Ammon's horn (tissue), 1 donor: ENCODE results near the gene SLC16A10.
"Not testable (repeated sequence)": the region's sequence is repeated elsewhere in the genome, so short reads cannot be mapped to it uniquely, and the experiment has no call there.

Source experiments
- DNase-seq: peaks from one replicate; pipeline ENCODE4 v3.0.0-alpha.2; 2016; ENCODE audit warnings: low spot score

The SLC16A10 gene

GRCh38 chr6:111219785-111220184, 132.5 kb downstream of the SLC16A10 start:
- no peak for DNase-seq

GRCh38 chr6:111220383-111221031, 133.2 kb downstream of the SLC16A10 start:
- DNase-seq: no peak

- DNase-seq: no peak
These were observed 134.5 kb downstream of the SLC16A10 start for GRCh38 chr6:111221804-111222203.

- no peak for DNase-seq
These were observed 135.0 kb downstream of the SLC16A10 start for GRCh38 chr6:111222341-111222740.

GRCh38 chr6:111228094-111228493, 140.8 kb downstream of the SLC16A10 start:
- no peak for DNase-seq

- no peak for DNase-seq
These were observed 143.2 kb downstream of the SLC16A10 start for GRCh38 chr6:111230351-111231089.

- no peak for DNase-seq
These were observed 143.8 kb downstream of the SLC16A10 start for GRCh38 chr6:111231090-111231459.

GRCh38 chr6:111237852-111238251, 150.5 kb downstream of the SLC16A10 start:
- DNase-seq: no peak

- no peak for DNase-seq
These were observed 151.3 kb downstream of the SLC16A10 start for GRCh38 chr6:111238464-111239119.

GRCh38 chr6:111239461-111239860, 152.2 kb downstream of the SLC16A10 start:
- DNase-seq: no peak

GRCh38 chr6:111242452-111242851, 155.1 kb downstream of the SLC16A10 start:
- no peak for DNase-seq

GRCh38 chr6:111243095-111243494, 155.8 kb downstream of the SLC16A10 start:
- DNase-seq: no peak

GRCh38 chr6:111248789-111249188, 161.5 kb downstream of the SLC16A10 start:
- DNase-seq: no peak

- DNase-seq: no peak
These were observed 163.6 kb downstream of the SLC16A10 start for GRCh38 chr6:111250791-111251354.

GRCh38 chr6:111252726-111253125, 165.4 kb downstream of the SLC16A10 start:
- no peak for DNase-seq

GRCh38 chr6:111254004-111254778, 166.9 kb downstream of the SLC16A10 start:
- no peak for DNase-seq

GRCh38 chr6:111254779-111255166, 167.5 kb downstream of the SLC16A10 start:
- no peak for DNase-seq

GRCh38 chr6:111255838-111256237, 168.5 kb downstream of the SLC16A10 start:
- not testable (repeated sequence) for DNase-seq

GRCh38 chr6:111256646-111257045, 169.3 kb downstream of the SLC16A10 start:
- no peak for DNase-seq

GRCh38 chr6:111258010-111258409, 170.7 kb downstream of the SLC16A10 start:
- no peak for DNase-seq

- no peak for DNase-seq
These were observed 171.3 kb downstream of the SLC16A10 start for GRCh38 chr6:111258615-111259088.
